HG03378 (cell line): Measurements from ENCODE around the gene PRKN.

Source experiments
- ATAC-seq: cut with Tn5 transposase; IDR thresholded peaks from one replicate; pipeline ENCODE4 v1.9.1; 2021; ENCODE audit warnings: mild to moderate bottlenecking, moderate library complexity; ENCODE audit not compliant: unreplicated experiment

Gene PRKN

DNA sequence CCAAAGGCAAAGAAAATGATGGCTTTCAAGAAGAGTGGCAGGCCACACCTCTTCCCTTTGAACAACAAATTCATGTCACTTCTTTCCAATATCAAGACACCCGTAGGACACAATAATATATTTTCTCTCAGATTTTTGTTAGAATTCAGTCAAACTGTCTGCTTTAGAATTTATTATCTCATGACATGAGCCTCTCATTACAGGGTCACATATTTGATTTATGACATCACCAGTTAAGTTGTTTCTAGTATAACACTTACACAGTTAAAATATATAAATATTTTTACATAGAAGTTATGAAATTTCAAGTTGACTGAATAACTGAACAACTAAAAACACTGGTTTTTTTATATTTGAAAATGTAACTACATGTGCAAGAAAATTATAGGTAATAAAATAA, 1133.2 kb downstream of the PRKN start:
- ATAC-seq = no peak

DNA sequence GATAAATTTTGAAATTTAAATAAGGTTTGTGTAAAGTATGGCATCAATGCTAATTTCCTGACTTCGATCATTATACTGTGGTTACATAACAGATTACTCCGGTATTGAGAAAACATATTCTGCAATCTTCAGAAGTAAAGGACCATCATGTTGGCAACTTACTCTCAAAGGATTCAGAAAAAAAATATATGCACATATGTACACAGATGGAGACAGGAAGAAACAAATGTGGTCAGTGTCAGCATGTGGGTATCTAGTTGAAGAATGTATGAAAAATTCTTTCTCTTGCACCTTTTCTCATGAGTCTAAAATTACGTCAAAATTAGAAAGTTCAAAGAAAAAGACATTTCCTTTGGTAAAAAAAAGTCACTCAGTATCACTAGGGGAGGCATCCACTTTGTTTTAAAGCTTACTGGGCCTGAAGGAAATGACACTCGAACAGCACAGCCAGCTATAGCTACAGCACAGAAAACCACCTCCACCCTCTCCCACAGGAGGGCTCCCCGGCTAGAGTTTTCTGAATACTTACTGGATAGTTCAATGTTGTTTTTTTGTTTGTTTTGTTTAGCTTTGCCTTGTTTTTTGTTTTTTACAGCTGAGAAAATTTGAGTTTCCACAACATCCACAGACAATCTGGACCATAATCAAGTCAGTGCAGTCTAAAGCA, 1136.5 kb downstream of the PRKN start:
- no peak for ATAC-seq

DNA sequence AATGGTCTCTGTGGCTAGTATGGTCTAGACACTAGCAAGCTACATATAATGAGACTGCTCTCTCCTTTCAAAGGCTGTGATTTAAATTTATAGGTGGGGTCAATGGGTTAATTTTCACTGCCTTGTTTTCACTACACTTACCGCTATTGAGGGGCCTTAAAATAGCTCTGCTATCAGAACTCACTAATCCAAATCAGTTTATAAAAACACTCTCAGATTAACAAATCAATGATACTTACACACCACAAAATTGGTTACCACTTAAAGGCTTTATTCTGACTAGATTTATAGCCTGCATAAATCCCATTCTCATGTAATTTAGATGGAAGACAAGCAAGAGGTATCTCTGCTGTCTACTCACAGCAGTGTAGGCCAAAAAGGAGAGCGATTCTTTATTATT, 1140.7 kb downstream of the PRKN start:
- no peak for ATAC-seq

DNA sequence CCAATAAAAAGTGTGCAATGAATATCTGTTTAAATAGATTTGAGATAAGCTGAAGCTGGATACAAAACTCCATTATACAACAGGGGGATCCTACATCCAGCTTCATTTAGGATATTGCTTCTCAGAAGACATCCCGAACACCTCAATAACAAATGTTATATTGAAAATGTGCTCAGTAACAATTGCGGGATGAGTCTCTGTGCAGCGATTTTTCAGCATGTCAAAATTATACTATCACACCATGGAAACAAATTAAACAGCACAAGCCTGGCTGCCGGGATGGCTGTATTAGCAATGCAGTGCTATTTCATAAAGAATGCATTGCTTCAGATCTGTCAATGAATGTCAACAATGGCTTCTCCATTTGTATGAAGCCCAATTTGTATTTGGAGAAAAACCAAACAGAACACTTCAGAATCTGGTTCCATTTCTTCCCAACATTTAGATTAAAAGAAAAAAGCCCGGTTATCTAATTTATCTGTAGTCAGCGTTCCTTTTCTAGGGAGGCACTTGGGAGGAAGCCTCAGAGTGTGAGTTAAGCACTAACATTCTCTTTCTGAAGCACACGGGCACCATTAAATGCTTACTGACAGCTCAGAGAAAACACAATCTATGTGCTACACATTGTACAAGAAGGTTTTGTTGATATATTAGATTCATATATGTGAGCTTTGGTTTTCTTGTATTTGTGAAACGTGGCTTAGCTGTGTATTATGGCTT, 1142.8 kb downstream of the PRKN start:
- no peak for ATAC-seq

DNA sequence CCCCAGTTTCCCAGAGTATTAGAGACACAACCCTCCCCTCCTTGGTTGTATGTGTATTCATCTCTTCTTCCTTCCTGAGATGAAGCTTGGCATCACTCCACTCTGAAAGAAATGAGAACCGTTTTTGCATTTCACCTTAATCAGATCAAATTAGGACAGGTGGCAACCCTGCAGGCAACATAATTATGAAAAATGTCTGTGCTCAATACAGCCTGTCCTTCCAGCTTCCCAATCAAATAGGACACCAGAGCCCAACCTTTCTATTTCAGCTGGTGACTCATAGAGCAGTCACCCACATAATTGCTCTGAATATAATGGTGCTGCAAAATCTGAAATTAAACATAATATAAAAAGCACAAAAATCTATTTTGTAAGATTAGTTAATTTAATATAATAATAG, 1143.5 kb downstream of the PRKN start:
- ATAC-seq = no peak

DNA sequence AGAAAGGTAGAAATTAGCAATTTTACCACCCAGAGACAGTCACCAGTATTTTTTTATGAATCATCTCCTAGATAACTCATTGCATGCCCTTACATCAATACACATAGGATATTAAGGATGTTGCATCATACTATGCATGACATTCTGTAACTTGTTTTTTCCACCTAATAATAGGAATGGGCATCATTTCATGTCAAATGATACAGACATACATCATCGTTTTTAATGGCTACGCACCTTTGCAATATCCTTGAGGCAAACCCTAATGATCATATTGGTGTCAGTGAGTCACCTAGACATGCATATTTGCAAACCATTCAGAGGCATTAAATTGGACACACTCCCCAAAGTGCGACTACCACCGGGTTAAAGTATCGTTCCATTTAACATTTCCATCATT, 1144.0 kb downstream of the PRKN start:
- ATAC-seq = no peak

DNA sequence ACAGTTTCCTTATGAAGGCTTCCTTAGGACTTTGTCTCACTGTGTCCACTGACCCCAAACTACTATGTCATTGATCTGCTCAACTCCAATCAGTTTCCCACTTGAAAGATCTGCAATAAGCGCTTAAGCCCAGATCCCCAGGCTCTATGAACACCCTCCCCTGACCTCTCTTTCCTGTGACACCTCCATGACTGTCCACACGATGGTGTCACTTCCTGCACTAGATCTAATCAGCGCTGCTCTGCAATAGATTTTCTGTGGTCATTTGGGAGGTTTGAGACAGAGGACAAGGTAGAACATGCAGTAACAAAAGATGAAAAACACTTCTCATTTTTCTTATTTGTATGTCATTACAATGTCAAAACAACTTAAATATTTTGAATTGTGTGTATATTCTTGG, 1149.1 kb downstream of the PRKN start:
- no peak for ATAC-seq

DNA sequence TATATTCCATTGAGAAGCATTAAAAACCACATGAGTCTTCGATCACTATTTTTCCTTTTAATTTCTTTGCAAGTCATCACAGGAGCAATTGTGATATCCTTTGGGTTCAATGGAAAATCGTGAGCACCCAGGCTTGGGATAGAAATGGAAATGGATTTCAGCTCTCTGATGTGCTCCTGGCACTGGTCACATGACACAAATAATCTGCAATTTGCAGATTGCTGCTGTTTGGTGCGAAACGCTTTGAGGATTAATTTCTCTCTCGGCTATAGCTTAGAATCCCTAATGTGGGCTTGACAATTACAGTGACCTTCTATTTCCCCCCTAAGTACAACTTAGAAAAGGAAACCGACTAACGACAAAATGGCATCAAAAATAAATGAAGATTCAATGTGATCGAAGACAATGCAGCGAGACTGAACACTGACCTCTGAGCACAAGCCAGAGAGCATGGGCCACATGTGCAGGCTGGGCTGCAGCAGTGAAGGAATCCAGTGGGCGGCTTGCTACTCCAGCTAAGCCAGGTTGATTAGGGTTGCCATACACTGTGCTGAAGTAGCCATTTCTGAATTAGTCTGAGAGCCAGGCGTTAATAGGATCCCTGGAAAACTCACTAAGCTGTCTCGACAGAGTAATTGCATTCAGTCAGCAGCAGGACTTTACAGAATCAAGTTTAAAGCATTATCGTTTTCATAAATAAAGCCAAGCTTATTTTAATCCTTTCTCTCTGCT, 1151.9 kb downstream of the PRKN start:
- ATAC-seq = no peak

DNA sequence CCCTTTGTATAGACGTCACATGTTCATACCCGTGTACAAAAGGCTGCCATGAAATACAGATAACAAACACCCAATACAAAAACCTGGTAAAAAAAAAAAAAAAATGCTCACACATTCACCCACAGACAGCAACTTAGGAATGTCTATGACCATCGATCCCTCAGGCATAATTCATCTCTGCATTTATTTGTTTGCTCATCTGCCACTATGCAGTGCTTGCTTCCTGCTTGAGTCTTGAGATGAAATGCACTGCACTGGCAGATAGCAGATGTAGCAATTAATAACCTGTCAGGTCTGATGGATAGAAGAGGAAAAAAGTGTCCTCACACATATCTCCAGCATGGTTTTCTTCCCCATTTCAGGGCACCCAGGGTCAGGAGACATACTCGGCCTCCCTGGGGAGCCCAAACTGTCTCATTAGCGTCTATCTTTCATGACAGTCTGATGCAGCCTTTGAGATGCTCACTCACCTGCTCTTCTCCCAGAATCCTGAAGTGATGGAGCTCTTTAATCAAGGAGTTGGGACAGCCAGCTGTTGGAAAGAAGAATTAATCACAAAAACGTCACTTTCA, 1158.6 kb downstream of the PRKN start:
- ATAC-seq = no peak

DNA sequence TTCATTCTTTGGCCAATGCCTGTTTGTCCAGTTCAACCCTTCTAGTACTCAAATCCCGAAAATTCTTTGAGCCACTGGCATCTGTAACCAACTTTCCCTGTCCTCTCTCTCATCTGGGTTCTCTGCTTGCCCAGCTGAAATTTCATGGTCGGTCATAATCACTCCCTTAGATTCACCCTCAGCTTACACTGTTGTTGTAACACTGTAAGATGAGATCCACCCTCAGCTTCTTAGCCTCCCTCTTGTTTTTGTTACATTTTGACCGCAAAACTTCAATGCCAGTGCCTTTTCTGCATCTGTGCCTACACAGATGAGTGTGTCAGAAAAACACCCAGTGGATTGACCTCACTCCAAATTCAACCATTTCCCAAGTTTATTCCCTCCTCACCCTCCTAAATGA, 1162.6 kb downstream of the PRKN start:
- no peak for ATAC-seq

DNA sequence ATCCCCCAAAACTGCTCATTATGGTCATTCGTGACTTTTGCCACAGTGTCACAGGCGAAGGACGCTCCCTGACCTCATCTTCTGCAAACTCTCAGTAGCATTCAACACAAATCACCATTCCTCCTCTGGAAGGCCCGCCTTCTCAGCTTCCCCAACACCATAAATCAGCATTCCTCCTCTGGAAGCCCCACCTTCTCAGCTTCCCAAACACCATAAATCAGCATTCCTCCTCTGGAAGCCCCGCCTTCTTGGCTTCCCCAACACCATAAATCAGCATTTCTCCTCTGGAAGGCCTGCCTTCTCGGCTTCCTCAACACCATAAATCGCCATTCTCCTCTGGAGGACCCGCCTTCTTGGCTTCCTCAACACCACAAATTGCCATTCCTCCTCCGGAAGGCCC, 1165.7 kb downstream of the PRKN start:
- ATAC-seq = no peak

DNA sequence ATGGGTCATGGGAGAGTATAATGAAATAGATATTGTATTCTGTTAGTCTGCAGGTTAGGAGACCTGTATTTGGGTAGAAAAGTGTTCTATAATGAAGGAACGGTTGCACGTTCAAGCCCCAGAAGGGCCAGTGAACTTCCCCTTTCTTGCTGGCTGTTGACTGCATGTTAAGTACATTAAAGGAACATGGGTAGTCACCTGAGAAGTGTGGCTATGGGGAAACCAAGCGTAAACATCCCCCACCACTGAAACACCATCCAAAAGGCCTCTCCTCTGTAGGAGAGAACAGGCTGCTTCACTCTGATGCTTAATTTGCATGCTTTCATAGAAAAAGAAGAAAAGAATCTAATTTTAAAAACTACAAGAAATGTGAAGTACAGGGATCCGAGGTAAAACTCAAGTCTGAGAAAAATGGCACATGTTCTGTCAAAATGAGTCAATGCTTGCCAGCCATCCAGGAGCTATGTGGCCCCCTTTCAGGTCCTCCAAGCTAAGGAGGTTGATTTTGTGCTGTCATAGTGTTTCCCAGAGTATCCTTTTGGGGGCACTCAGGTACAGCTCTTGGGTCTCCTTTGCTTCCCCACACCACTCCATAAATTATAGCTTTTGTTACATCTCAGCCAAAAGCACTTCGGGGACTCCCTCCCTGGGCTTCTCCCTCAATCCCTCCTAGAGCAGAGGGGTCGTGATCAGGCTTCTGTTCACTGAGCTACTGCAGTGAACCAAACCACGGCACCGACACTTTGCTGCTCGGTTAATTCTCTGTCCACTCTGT, 1170.0 kb downstream of the PRKN start:
- ATAC-seq = no peak

DNA sequence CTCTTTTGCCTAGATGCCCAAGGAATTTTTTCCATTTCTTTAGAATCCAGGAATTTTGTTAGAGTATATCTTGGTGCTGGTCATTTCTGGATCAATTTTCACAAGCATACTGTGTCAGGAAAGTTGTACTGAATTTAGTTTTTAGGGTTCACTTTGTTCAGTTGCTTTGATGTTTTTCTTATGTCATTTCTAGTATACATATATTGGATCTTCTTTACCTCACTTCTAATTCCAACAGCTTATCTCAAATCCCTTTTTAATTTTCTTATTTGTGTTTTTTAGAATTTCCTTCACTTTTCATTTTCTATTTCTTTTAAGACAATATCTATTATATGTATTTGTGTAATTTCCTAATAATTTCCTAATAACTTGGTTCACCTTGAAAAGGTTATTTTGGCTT, 1172.7 kb downstream of the PRKN start:
- no peak for ATAC-seq

DNA sequence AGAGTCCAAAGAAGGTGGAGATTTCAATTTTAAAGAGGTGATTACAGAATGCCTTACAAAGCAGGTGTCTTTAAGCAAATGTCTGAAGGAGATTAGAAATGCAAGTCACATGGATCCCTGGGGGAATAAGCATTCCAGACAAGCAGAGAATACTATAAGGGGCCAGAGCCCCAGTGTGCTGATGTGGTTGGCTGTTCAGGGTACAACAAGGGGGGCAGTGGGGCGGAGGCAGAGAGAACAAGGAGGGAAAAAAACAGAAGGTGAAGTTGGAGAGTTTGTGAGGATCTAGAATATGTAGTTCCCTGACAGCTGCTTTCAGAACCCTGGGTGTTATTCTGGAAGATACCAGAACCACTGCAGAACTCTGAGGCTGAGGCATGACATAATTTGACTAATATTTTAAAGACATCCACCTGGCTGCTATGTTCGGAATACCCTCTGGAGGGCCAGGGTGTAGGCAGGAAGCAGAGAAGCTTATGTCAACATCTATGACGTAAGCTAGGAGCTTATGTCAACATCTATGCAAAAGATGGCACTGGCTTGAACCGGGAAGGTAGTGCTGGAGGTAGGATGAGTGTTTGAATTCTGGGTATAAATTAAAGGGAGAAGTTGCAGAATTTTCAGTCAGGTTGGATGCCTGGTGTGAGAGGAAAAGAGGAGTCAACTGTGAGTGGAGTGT, 1177.5 kb downstream of the PRKN start:
- ATAC-seq = no peak

DNA sequence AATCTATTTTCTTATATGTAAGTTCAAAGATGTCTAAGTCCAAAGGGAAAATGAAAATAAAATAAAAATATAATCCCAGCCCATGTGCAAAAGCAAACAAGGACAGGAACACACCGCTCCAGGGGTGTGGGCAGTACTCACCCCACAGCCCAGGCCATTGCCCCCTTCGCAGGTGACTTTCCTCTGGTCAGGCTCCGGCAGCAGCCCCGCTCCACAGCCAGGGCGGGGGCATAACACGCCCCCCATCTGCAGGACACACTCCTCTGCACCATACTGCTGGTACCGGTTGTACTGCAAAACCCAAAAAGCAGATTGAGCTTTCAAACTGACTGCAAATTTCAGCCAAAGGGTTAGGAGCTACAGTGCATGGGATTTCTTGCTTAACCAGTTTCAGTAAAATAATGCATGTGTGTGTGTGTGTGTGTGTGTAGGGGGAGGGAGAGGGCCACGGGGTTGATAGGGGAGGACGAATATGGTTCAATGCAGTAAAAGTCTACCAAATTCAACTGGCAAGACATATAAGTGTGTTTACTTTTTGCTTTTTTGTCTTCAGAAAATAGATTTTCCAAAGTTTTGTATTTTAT, 1178.8 kb downstream of the PRKN start:
- ATAC-seq = no peak

DNA sequence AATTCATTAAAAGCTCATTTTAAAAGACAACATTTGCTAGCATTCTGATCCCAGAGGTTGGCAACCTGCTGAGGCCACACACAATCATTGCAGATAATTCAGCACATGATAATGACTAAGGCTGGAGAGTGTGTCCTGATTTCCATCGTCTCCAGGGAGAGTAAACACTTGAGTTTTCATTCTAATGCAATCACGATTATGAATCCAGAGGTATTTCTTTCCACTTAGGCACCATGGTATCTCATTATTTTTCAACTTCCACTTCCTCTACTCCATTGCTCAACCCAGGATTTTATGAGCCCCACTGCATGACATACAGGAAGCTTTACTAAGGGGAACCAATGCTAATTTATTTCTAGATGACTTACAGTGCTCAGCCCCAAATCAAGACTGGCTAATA, 1179.9 kb downstream of the PRKN start:
- no peak for ATAC-seq

DNA sequence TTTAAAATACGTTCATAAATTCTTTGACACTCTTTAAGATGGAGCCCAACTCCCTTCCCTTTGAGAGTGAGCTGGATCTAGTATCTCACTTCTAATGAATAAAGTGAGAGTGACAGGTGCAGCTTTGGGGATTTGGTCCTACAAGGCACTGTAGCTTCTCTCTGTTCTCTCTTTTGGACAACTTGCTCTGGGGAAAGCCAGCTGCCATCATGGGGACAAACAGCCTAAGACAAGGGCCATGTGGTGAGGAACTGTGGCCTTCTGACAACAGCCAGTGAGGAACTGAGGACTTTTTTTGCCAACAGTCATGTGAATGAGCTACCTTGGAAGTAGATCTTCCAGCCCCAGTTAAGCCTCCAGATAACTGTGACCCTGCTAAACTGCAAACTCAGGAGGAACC, 1180.9 kb downstream of the PRKN start:
- no peak for ATAC-seq

DNA sequence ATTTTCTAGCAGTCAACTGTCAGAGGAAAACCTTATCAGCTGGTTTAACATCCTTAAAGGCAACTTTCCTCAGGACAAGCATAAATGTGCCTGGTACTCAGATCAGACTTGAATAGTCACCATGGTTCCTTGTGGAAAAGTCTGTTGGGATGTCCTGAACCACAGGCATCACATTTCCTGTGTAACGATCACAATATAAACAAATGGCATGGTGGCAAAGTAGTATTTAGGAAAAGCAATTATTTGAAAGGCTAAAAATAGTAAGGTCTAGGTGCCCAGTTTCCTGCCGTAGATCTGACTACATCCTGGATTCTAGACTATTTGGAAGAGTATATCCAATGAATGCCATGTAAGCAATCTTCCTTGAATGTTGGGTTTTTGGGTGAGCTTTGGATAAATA, 1181.8 kb downstream of the PRKN start:
- ATAC-seq = no peak

DNA sequence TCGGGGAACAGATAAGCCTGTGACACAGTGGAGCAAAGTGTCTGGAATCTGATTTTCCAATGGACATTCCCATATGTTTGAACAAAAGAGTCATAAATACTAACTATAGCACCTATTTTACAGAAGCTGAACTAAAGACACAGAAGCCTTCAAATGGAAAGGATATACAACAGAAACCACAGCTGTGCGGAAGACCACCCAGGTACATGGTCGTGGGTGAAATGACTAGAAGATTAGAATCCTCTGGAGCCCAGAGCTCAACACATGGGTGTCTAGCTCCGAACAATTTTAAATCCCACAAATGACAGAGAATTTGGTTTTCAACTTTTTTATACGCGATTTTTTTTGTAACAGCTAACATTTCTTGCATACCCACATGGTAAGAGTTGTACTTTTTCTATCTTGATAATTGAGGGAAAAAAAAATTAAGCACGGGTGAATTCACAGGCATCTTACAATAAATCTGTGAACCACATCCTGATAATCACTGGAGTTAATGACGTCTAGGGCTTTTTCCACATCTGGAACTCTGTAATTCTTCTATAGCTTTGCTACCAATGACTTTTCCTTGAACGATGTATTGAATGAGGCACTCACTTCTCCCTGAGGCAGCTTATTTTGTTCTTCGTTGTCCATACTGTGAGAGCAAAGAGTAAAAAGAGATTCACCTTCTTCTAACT, 1182.6 kb downstream of the PRKN start:
- ATAC-seq = no peak
